NCI-H2029 (cell line): Measurements from ENCODE around the gene LPCAT1.
"Not testable (repeated sequence)": the region's sequence is repeated elsewhere in the genome, so short reads cannot be mapped to it uniquely, and the experiment has no call there.

Experiments
- DNase-seq: peaks from one replicate; lab custom pipeline; 2025; lab: John Stamatoyannopoulos, UW

Gene LPCAT1

GRCh38 chr5:1478271-1479035 lies 45.3 kb downstream of the LPCAT1 start:
- DNase-seq, result no peak

GRCh38 chr5:1477341-1477740 lies 46.4 kb downstream of the LPCAT1 start:
- DNase-seq, result no peak

GRCh38 chr5:1476967-1477310 lies 46.8 kb downstream of the LPCAT1 start:
- DNase-seq, result no peak

GRCh38 chr5:1476181-1476966 lies 47.4 kb downstream of the LPCAT1 start:
- no peak for DNase-seq

GRCh38 chr5:1475544-1475900 lies 48.2 kb downstream of the LPCAT1 start:
- not testable (repeated sequence) for DNase-seq

- DNase-seq, result no peak
Observed at GRCh38 chr5:1474866-1475543, 48.8 kb downstream of the LPCAT1 start.

GRCh38 chr5:1474183-1474839 lies 49.4 kb downstream of the LPCAT1 start:
- DNase-seq, result no peak

GRCh38 chr5:1473746-1474145 lies 50.0 kb downstream of the LPCAT1 start:
- DNase-seq, result no peak

- no peak for DNase-seq
Observed at GRCh38 chr5:1472964-1473628, 50.7 kb downstream of the LPCAT1 start.

- no peak for DNase-seq
Observed at GRCh38 chr5:1471997-1472963, 51.5 kb downstream of the LPCAT1 start.

- no peak for DNase-seq
Observed at GRCh38 chr5:1471240-1471853, 52.4 kb downstream of the LPCAT1 start.

- no peak for DNase-seq
Observed at GRCh38 chr5:1470762-1471211, 53.0 kb downstream of the LPCAT1 start.

GRCh38 chr5:1468629-1469527 lies 54.9 kb downstream of the LPCAT1 start:
- DNase-seq, result no peak

GRCh38 chr5:1468247-1468612 lies 55.5 kb downstream of the LPCAT1 start:
- no peak for DNase-seq

GRCh38 chr5:1467341-1468246 lies 56.2 kb downstream of the LPCAT1 start:
- DNase-seq, result no peak

GRCh38 chr5:1466631-1467265 lies 57.0 kb downstream of the LPCAT1 start:
- no peak for DNase-seq

GRCh38 chr5:1465966-1466471 lies 57.7 kb downstream of the LPCAT1 start:
- DNase-seq, result no peak
